PC-9 (cell line): ENCODE data around the gene TM9SF2. TPM values are rescaled to one million over a fixed set of nuclear protein-coding genes. Genes with fewer than 3 reads are reported as not detected.

Source experiments
- BruUV-seq: library from RNA; stranded (reverse); fragments of 400-500 nt; replicated peaks from 2 replicates; lab custom pipeline; 2021; lab: Mats Ljungman, UMichigan
- CTCF ChIA-PET: fragments of 300-600 bp; sonication (Branson Sonifier 250); formaldehyde crosslinking; loops from one replicate; lab custom pipeline; 2022; ENCODE audit warnings: antibody characterized with exemption; lab: Charles Lee
- POLR2A ChIA-PET: fragments of 300-600 bp; sonication (Branson Sonifier 250); formaldehyde crosslinking; loops from one replicate; lab custom pipeline; 2022; ENCODE audit warnings: antibody characterized with exemption; ENCODE audit not compliant: unreplicated experiment; lab: Charles Lee
- DNase-seq, 2 experiments: peaks; one replicate each; pipeline versions ENCODE4 v3.0.0 to v3.0.0-alpha.2; 2015 to 2022; ENCODE audit warnings: mixed read lengths in 1 of 2
- H2AFZ ChIP-seq: fragments of 200-600 bp; sonication (generic); 2 replicates; pipeline ENCODE4 v1.8.1; 2017; ENCODE audit warnings: antibody characterized with exemption
- H3F3A ChIP-seq: fragments of 200-600 bp; sonication (generic); 2 replicates; pipeline ENCODE4 v1.8.1; 2017; ENCODE audit warnings: antibody characterized with exemption, mild to moderate bottlenecking, low read depth; ENCODE audit not compliant: insufficient read depth
- H3K27ac ChIP-seq: fragments of 200-600 bp; sonication (generic); 2 replicates; pipeline ENCODE4 v1.6.1; 2016; ENCODE audit warnings: mixed run types
- H3K27me3 ChIP-seq: fragments of 200-600 bp; sonication (generic); 2 replicates; pipeline ENCODE4 v1.6.1; 2016; ENCODE audit warnings: low read depth, mixed run types; ENCODE audit not compliant: insufficient read depth
- H3K36me3 ChIP-seq: fragments of 200-600 bp; sonication (generic); 2 replicates; pipeline ENCODE4 v1.6.1; 2016; ENCODE audit warnings: low read depth, mixed run types
- H3K4me1 ChIP-seq: fragments of 200-600 bp; sonication (generic); replicated peaks from 2 replicates; pipeline ENCODE4 v1.6.1; 2016; ENCODE audit warnings: mixed run types; ENCODE audit not compliant: insufficient read depth
- H3K4me2 ChIP-seq: fragments of 200-600 bp; sonication (generic); 2 replicates; pipeline ENCODE4 v1.6.1; 2017; ENCODE audit warnings: mixed run types
- H3K4me3 ChIP-seq: fragments of 200-600 bp; sonication (generic); 2 replicates; pipeline ENCODE4 v1.6.1; 2016; ENCODE audit warnings: mixed run types
- H3K79me2 ChIP-seq: fragments of 200-600 bp; sonication (generic); 2 replicates; pipeline ENCODE4 v1.6.1; 2017; ENCODE audit warnings: low read depth, mixed run types
- H3K9me2 ChIP-seq: fragments of 200-600 bp; sonication (generic); 2 replicates; pipeline ENCODE4 v1.8.1; 2017; ENCODE audit warnings: mild to moderate bottlenecking; ENCODE audit not compliant: insufficient read depth
- H3K9me3 ChIP-seq: fragments of 200-600 bp; sonication (generic); 2 replicates; pipeline ENCODE4 v1.8.1; 2016; ENCODE audit warnings: low read depth; ENCODE audit not compliant: insufficient read depth
- H4K20me1 ChIP-seq: fragments of 200-600 bp; sonication (generic); 2 replicates; pipeline ENCODE4 v1.8.1; 2017; ENCODE audit not compliant: insufficient read depth
- EZH2 ChIP-seq: fragments of 200-600 bp; sonication (generic); IDR thresholded peaks from 2 replicates; pipeline ENCODE4 v1.8.0; 2017; ENCODE audit warnings: antibody characterized with exemption, low read depth
- intact Hi-C: fragments of 100-400 bp; cut with micrococcal nuclease; formaldehyde crosslinking; loops from one replicate; pipeline ENCODE4 v1.10.0; 2022; ENCODE audit not compliant: unreplicated experiment
- total RNA-seq: library from RNA; stranded (reverse); gene quantifications from 2 replicates; pipeline ENCODE4 v1.2.3, GENCODE V29; 2021
- TF ChIP-seq, protein P1 (sequence below): fragments of 200-600 bp; sonication (generic); conservative IDR thresholded peaks from 2 replicates; pipeline ENCODE4 v1.6.1; 2017; ENCODE audit warnings: mixed run types, antibody characterized with exemption, mild to moderate bottlenecking, moderate library complexity

Gene TM9SF2
- total RNA-seq, 1 experiment from 2014 or later, result 87.0 TPM

DNA sequence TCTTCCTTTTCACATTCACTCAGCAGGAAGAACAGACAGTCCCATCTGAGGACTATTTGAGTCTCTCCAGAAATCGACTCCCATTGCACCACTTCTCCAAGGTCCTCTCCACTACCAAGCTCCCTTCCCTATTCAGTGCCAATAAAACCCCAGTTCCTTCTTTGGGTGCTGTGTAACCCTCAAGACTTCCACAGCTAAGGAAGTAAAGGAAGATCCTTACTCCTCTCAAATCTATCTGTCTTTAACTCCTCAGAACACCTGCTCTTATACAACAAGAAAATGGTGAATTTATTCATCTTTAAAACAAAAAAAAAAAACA lies 29.2 kb upstream of the TM9SF2 start:
- Histone ChIP-seq H4K20me1 (no peaks in the 10 kb centered on the region), H2AFZ (no peak overlapping the region), H3K27me3 (no peaks in the 10 kb centered on the region), H3K4me3 (no peak overlapping the region), H3K79me2 (no peaks in the 10 kb centered on the region), H3K9me2 (no peaks in the 10 kb centered on the region), H3K27ac (no peak overlapping the region), H3K36me3 (no peaks in the 10 kb centered on the region), H3F3A (peaks cover 14% of the 10 kb centered on the region), H3K4me1 (peaks cover 28% of the 10 kb centered on the region), H3K9me3 (0 out of 2 replicates have a peak, but pooled peaks cover 3% of the 10 kb centered on the region), H3K4me2 (no peak overlapping the region)
- BruUV-seq, result no TSS peak
- POLR2A ChIA-PET, result no interaction called here
- DNase-seq, result no peak
- intact Hi-C loops, result no loop called here
- no peak for TF ChIP-seq EZH2
- TF ChIP-seq, protein P1, sequence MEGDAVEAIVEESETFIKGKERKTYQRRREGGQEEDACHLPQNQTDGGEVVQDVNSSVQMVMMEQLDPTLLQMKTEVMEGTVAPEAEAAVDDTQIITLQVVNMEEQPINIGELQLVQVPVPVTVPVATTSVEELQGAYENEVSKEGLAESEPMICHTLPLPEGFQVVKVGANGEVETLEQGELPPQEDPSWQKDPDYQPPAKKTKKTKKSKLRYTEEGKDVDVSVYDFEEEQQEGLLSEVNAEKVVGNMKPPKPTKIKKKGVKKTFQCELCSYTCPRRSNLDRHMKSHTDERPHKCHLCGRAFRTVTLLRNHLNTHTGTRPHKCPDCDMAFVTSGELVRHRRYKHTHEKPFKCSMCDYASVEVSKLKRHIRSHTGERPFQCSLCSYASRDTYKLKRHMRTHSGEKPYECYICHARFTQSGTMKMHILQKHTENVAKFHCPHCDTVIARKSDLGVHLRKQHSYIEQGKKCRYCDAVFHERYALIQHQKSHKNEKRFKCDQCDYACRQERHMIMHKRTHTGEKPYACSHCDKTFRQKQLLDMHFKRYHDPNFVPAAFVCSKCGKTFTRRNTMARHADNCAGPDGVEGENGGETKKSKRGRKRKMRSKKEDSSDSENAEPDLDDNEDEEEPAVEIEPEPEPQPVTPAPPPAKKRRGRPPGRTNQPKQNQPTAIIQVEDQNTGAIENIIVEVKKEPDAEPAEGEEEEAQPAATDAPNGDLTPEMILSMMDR, result no peak
- CTCF ChIA-PET, result no interaction called here

DNA sequence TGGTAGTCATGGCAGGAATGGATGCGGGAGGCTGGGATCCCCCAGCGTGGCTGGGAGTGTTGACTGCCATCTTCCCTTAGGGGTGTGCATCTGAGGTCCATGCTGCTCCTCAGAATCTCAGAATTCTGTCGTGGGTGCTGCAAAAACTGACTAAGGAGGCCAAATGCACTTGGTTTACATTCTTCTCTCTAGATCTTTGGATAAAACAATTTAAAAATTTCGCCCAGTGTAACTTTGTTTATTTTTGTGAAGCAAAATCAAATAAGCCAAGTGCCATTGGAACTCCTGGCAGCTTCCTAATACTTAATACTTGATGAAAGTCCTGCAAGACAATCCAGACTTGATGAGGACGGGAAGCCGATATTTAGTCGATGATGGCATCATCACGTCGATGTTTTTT lies 27.8 kb upstream of the TM9SF2 start:
- ChIA-PET CTCF (no interaction called here), POLR2A (no interaction called here)
- Histone ChIP-seq H3K27ac (no peak overlapping the region), H3K9me2 (no peaks in the 10 kb centered on the region), H3K4me1 (peaks cover 27% of the 10 kb centered on the region), H3K27me3 (no peaks in the 10 kb centered on the region), H3K4me2 (no peak overlapping the region), H3K4me3 (no peak overlapping the region), H3K79me2 (no peaks in the 10 kb centered on the region), H3K36me3 (no peaks in the 10 kb centered on the region), H3K9me3 (0 out of 2 replicates have a peak, but pooled peaks cover 3% of the 10 kb centered on the region), H2AFZ (no peak overlapping the region), H4K20me1 (no peaks in the 10 kb centered on the region), H3F3A (peaks cover 9% of the 10 kb centered on the region)
- intact Hi-C loops, result no loop called here
- no TSS peak for BruUV-seq
- TF ChIP-seq, protein P1, result no peak
- no peak for TF ChIP-seq EZH2
- no peak for DNase-seq

DNA sequence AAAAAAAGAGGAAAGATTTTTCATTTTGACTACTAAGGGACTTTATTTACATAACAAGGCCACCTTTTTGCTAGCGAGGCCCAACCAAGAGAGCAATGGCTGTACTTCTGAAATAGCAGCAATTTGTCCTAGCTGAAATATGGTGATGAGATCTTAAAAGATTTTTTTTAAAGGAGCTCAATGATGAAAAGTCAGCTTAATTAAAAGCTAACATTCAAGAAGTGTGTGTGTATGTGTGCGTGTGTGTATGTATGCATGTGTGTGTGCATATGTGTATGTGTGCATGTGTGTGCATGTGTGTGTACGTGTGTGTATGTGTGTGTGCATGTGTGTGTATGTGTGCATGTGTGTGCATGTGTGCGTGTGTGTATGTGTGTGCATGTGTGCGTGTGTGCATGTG lies 24.6 kb upstream of the TM9SF2 start:
- no TSS peak for BruUV-seq
- no peak overlapping the region for H2AFZ ChIP-seq
- no peaks in the 10 kb centered on the region for H3K36me3 ChIP-seq
- no peak for DNase-seq
- POLR2A ChIA-PET, result interaction anchor here (0.7 kb wide), 1 partner anchor 130 kb away, joined by 4 read pairs; the partner anchor contains the start of gene CLYBL
- H3K27ac ChIP-seq, result no peak overlapping the region
- H3K4me1 ChIP-seq, result peaks cover 16% of the 10 kb centered on the region
- H3K79me2 ChIP-seq, result no peaks in the 10 kb centered on the region
- no peaks in the 10 kb centered on the region for H3K9me3 ChIP-seq
- intact Hi-C loops, result no loop called here
- H3K9me2 ChIP-seq, result no peaks in the 10 kb centered on the region
- CTCF ChIA-PET, result no interaction called here
- peaks cover 5% of the 10 kb centered on the region for H3F3A ChIP-seq
- no peak for TF ChIP-seq EZH2
- TF ChIP-seq, protein P1, result no peak
- H3K4me2 ChIP-seq, result no peak overlapping the region
- no peak overlapping the region for H3K4me3 ChIP-seq
- H4K20me1 ChIP-seq, result no peaks in the 10 kb centered on the region
- H3K27me3 ChIP-seq, result no peaks in the 10 kb centered on the region
